DMS114 treated with DMSO at 0.1 percent for 48 hours (cell line): ENCODE results near the gene TLE3.

Experiments
- DNase-seq: peaks from one replicate; lab custom pipeline; 2025; ENCODE audit not compliant: unreplicated experiment; lab: John Stamatoyannopoulos, UW

TLE3 gene

GRCh38 chr15:70013656-70014313 is 83.9 kb downstream of the TLE3 start:
- DNase-seq, result no peak

- DNase-seq, result no peak
These were observed 84.8 kb downstream of the TLE3 start for GRCh38 chr15:70012895-70013294.

- DNase-seq, result no peak
These were observed 88.9 kb downstream of the TLE3 start for GRCh38 chr15:70008697-70009290.

GRCh38 chr15:70006259-70007147 is 91.2 kb downstream of the TLE3 start:
- no peak for DNase-seq

GRCh38 chr15:70004826-70005225 is 92.9 kb downstream of the TLE3 start:
- DNase-seq, result no peak

GRCh38 chr15:70002897-70003296 is 94.8 kb downstream of the TLE3 start:
- DNase-seq, result no peak

GRCh38 chr15:70001859-70002258 is 95.9 kb downstream of the TLE3 start:
- no peak for DNase-seq

GRCh38 chr15:69999392-70000085 is 98.2 kb downstream of the TLE3 start:
- DNase-seq, result no peak

GRCh38 chr15:69998541-69999391 is 99.0 kb downstream of the TLE3 start:
- no peak for DNase-seq

GRCh38 chr15:69997813-69998212 is 99.9 kb downstream of the TLE3 start:
- no peak for DNase-seq
